GM12878 (cell line): ENCODE data around the gene GSTP1. TPM values are rescaled to one million over a fixed set of nuclear protein-coding genes. Genes with fewer than 3 reads are reported as not detected.

Experiments used
- BCLAF1 ChIP-seq: fragments of 450-650 bp; IDR thresholded peaks from 2 replicates; pipeline ENCODE4 v1.6.1; 2017; ENCODE audit warnings: antibody characterized with exemption, mild to moderate bottlenecking, moderate library complexity
- CEBPZ ChIP-seq: fragments of 150-350 bp; IDR thresholded peaks from 2 replicates; pipeline ENCODE4 v1.6.1; 2016; ENCODE audit warnings: low read depth, low read length
- CHD1 ChIP-seq: IDR thresholded peaks from 2 replicates; pipeline ENCODE4 v1.6.1; 2012; ENCODE audit warnings: low read depth, low read length, improper control_type of control experiment
- EZH2 ChIP-seq: IDR thresholded peaks from 2 replicates; pipeline ENCODE4 v1.6.1; 2012; ENCODE audit warnings: low read depth, mild to moderate bottlenecking, control low read depth, inconsistent platforms, low read length, borderline replicate concordance; ENCODE audit not compliant: control insufficient read depth
- FOS ChIP-seq: IDR thresholded peaks from 3 replicates; pipeline ENCODE4 v1.6.1; 2011; ENCODE audit warnings: borderline replicate concordance; ENCODE audit not compliant: insufficient read length; ENCODE audit errors: extremely low read depth
- GATAD2B ChIP-seq: fragments of 450-650 bp; conservative IDR thresholded peaks from 2 replicates; pipeline ENCODE4 v1.6.1; 2017; ENCODE audit warnings: low read depth, mild to moderate bottlenecking, moderate library complexity
- MAX ChIP-seq: IDR thresholded peaks from 2 replicates; pipeline ENCODE4 v1.6.1; 2012; ENCODE audit warnings: low read depth, low read length, improper control_type of control experiment
- MXI1 ChIP-seq: fragments of 150-350 bp; IDR thresholded peaks from 2 replicates; pipeline ENCODE4 v1.6.1; 2011; ENCODE audit warnings: low read depth, mild to moderate bottlenecking, inconsistent platforms, low read length, improper control_type of control experiment
- MYC ChIP-seq: IDR thresholded peaks from 2 replicates; pipeline ENCODE4 v1.6.1; 2011; ENCODE audit warnings: mild to moderate bottlenecking, low read length, moderate library complexity, inconsistent platforms; ENCODE audit not compliant: insufficient read depth, insufficient replicate concordance, insufficient read length, severe bottlenecking
- NR2C2 ChIP-seq: IDR thresholded peaks from 2 replicates; pipeline ENCODE4 v1.6.1; 2011; ENCODE audit warnings: borderline replicate concordance, low read depth; ENCODE audit not compliant: control insufficient read depth, insufficient read length
- PML ChIP-seq: IDR thresholded peaks from 2 replicates; pipeline ENCODE4 v1.6.1; 2012; ENCODE audit warnings: low read length, inconsistent platforms
- POLR2AphosphoS2 ChIP-seq: IDR thresholded peaks from 2 replicates; pipeline ENCODE4 v1.6.1; 2011; ENCODE audit warnings: low read depth, mild to moderate bottlenecking, low read length, improper control_type of control experiment, moderate library complexity
- POLR2AphosphoS5 ChIP-seq: IDR thresholded peaks from 2 replicates; pipeline ENCODE4 v1.6.1; 2011; ENCODE audit warnings: mild to moderate bottlenecking, low read length, inconsistent platforms
- SRF ChIP-seq, 2 experiments: IDR thresholded peaks; 2 replicates each; pipeline ENCODE4 v1.6.1; 2011; ENCODE audit warnings: low read depth in 2 of 2, low read length in 2 of 2, mild to moderate bottlenecking in 1 of 2, moderate library complexity in 1 of 2
- SUZ12 ChIP-seq: fragments of 200-600 bp; sonication (generic); IDR thresholded peaks from one replicate; pipeline ENCODE4 v1.6.1; 2018; ENCODE audit warnings: antibody characterized with exemption, mild to moderate bottlenecking; ENCODE audit not compliant: unreplicated experiment
- TAF1 ChIP-seq: IDR thresholded peaks from 2 replicates; pipeline ENCODE4 v1.6.1; 2011; ENCODE audit warnings: mild to moderate bottlenecking, low read depth, low read length, borderline replicate concordance
- YY1 ChIP-seq: IDR thresholded peaks from 2 replicates; pipeline ENCODE4 v1.6.1; 2011; ENCODE audit warnings: low read depth, mild to moderate bottlenecking, low read length
- ZBED1 ChIP-seq: IDR thresholded peaks from 2 replicates; pipeline ENCODE4 v1.6.1; 2016; ENCODE audit warnings: borderline replicate concordance
- ZBTB11 ChIP-seq: fragments of 450-650 bp; formaldehyde crosslinking; IDR thresholded peaks from 2 replicates; pipeline ENCODE4 v1.5.0; 2022; ENCODE audit warnings: mild to moderate bottlenecking, missing genetic modification characterization
- polyA plus RNA-seq, 11 experiments: library from polyadenylated mRNA; depleted of rRNA in 4 of 11; unstranded in 6 of 11; stranded (reverse) in 5 of 11; fragments of >200 nt; fragmentation: Nextera tagmentation in 4 of 11; fragmentation: Illumina TruSeq in 1 of 11; extraction: Ambion mirVana in 4 of 11; extraction: Trizol in 1 of 11; gene quantifications; 1 replicate in 1 of 11; 2 replicates in 10 of 11; pipeline versions ENCODE4 v1.2.1 to v1.2.3, GENCODE V29; 2011 to 2016; ENCODE audit warnings: inconsistent platforms in 2 of 11, missing spikeins in 2 of 11, low read depth in 1 of 11
- total RNA-seq, 4 experiments: library from RNA; depleted of rRNA in 3 of 4; stranded (reverse); fragments of >200 nt in 3 of 4; fragmentation: Illumina TruSeq in 1 of 4; extraction: Trizol in 1 of 4; gene quantifications; 2 replicates each; pipeline versions ENCODE4 v1.2.1 to v1.2.3, GENCODE V29; 2013 to 2021

The GSTP1 gene
- total and polyA plus RNA-seq, 10 of the 15 experiments (the other 5 are each of a cell fraction or from before 2014, with no cell fraction given): 469 to 1,788 (median 955) TPM

- TF ChIP-seq CEBPZ (no peak), POLR2AphosphoS5 (peak; percentile 83), FOS (no peak), ZBED1 (no peak), SRF (IDR thresholded peaks at IDR 0.05; ENCODE audit: low read depth in 2 of 2, low read length in 2 of 2) (peak; percentile 4 to 81; a peak in 3 of 4 replicates), NR2C2 (no peak), YY1 (peak; percentile 68; the same call in 1 of the 2 replicates), ZBTB11 (CRISPR knock-in tag) (no peak), MAX (peak; percentile 49; the same call in 1 of the 2 replicates), PML (no peak), SUZ12 (no peak), MYC (peak; percentile 48), TAF1 (peak; percentile 76; the same call in 1 of the 2 replicates), POLR2AphosphoS2 (peak; percentile 53; the same call in 1 of the 2 replicates), MXI1 (peak; percentile 85), BCLAF1 (no peak), GATAD2B (peak; percentile 47; the same call in 1 of the 2 replicates), EZH2 (no peak), CHD1 (no peak)
These were observed 23.1 kb downstream of the GSTP1 start, which contains the start of gene NDUFV1 (continued) for GRCh38 chr11:67606492-67607295.
